Natural killer cell (primary cell): ENCODE results near the gene MAPRE3. TPM values are rescaled to one million over a fixed set of nuclear protein-coding genes. Genes with fewer than 3 reads are reported as not detected.

Experiments used
- ATAC-seq, 3 donors: fragments of 150-1000 bp in 2 of 3; fragments of 200-7000 bp in 1 of 3; cut with Tn5 transposase; 1 replicate in 1 of 3; 2 replicates in 2 of 3; pipeline ENCODE4 v1.10.0; 2021; ENCODE audit warnings: mild to moderate bottlenecking in 2 of 3, moderate library complexity in 2 of 3
- DNase-seq, 2 donors: peaks; one replicate each; pipeline versions ENCODE4 v3.0.0 to v3.0.0-alpha.2; 2013 to 2021; ENCODE audit warnings: mixed read lengths in 1 of 2
- H3K27ac ChIP-seq: one replicate; pipeline ENCODE4 v1.5.1; 2013; ENCODE audit warnings: mild to moderate bottlenecking, low read length
- H3K27me3 ChIP-seq: one replicate; pipeline ENCODE4 v1.6.1; 2013; ENCODE audit warnings: low read length; ENCODE audit not compliant: control insufficient read depth, insufficient read depth
- H3K36me3 ChIP-seq: one replicate; pipeline ENCODE4 v1.6.1; 2013; ENCODE audit warnings: low read length; ENCODE audit not compliant: control insufficient read depth, insufficient read depth
- H3K4me1 ChIP-seq: one replicate; pipeline ENCODE4 v1.6.1; 2013; ENCODE audit warnings: low read length; ENCODE audit not compliant: control insufficient read depth, insufficient read depth
- H3K4me3 ChIP-seq: one replicate; pipeline ENCODE4 v1.5.1; 2013; ENCODE audit warnings: low read length
- H3K9me3 ChIP-seq: one replicate; pipeline ENCODE4 v1.6.1; 2013; ENCODE audit warnings: low read length; ENCODE audit not compliant: control insufficient read depth, insufficient read depth
- H3K27ac Mint-ChIP-seq, 2 donors: one replicate each; pipeline ENCODE4 v1.8.0; 2022; ENCODE audit warnings: mild to moderate bottlenecking in 2 of 2, mixed read lengths in 2 of 2, moderate library complexity in 1 of 2
- H3K27me3 Mint-ChIP-seq, 2 donors: one replicate each; pipeline ENCODE4 v1.8.0; 2022; ENCODE audit warnings: low read depth in 2 of 2, mixed read lengths in 2 of 2
- H3K36me3 Mint-ChIP-seq: one replicate; pipeline ENCODE4 v1.8.0; 2022; ENCODE audit warnings: mixed read lengths
- H3K4me1 Mint-ChIP-seq, 2 donors: one replicate each; pipeline ENCODE4 v1.8.0; 2022; ENCODE audit warnings: mixed read lengths in 2 of 2
- H3K4me3 Mint-ChIP-seq: one replicate; pipeline ENCODE4 v1.8.0; 2022; ENCODE audit warnings: mild to moderate bottlenecking, moderate library complexity, mixed read lengths
- H3K9me3 Mint-ChIP-seq, 2 donors: one replicate each; pipeline ENCODE4 v1.8.0; 2022; ENCODE audit warnings: mixed read lengths in 2 of 2
- CTCF ChIP-seq: fragments of 200-600 bp; IDR thresholded peaks from one replicate; pipeline ENCODE4 v1.8.0; 2022; ENCODE audit warnings: antibody characterized with exemption
- WGBS: methylation state at CpG from one replicate; pipeline ENCODE4 v1.1.7; 2013; ENCODE audit warnings: missing lambda C conversion rate; ENCODE audit not compliant: insufficient coverage; 5-methylcytosine and 5-hydroxymethylcytosine counted together
- intact Hi-C: fragments of 100-400 bp; cut with micrococcal nuclease; formaldehyde crosslinking; loops from one replicate; pipeline ENCODE4 v1.14.2; 2022
- total RNA-seq, 4 donors: library from RNA; stranded (reverse); fragments of 120-200 nt in 1 of 4; gene quantifications; one replicate each; pipeline versions ENCODE4 v1.2.3 to v1.2.4, GENCODE V29; 2013 to 2022

The MAPRE3 gene
- total RNA-seq, 3 donors from 2014 or later (not counting 1 experiment from before 2014, with no cell fraction given), result 3.9 to 5.0 (median 4.2) TPM

- Mint-ChIP-seq H3K9me3 (no peaks in the 10 kb centered on the region), H3K27ac (no peak overlapping the region), H3K4me1 (no peaks in the 10 kb centered on the region), H3K27me3 (peaks cover 9 to 14% of the 10 kb centered on the region in 2 donors), H3K36me3 (no peaks in the 10 kb centered on the region), H3K4me3 (no peak overlapping the region)
- WGBS, result no CpG with 5 or more reads among the region's 2 CpGs
- intact Hi-C loops, result no loop called here
- no peak overlapping the region for H3K27ac ChIP-seq
- H3K9me3 ChIP-seq, result no peaks in the 10 kb centered on the region
- H3K4me1 ChIP-seq, result no peaks in the 10 kb centered on the region
- DNase-seq (no peak), ATAC-seq (no peak)
- H3K27me3 ChIP-seq, result no peaks in the 10 kb centered on the region
- TF ChIP-seq CTCF, result no peak
- no peak overlapping the region for H3K4me3 ChIP-seq
- H3K36me3 ChIP-seq, result no peaks in the 10 kb centered on the region
Measured at GRCh38 chr2:27000995-27001394, 30.6 kb downstream of the MAPRE3 start.

GRCh38 chr2:27001950-27002349 lies 31.5 kb downstream of the MAPRE3 start:
- no peak for ATAC-seq
- intact Hi-C loops, result no loop called here
- H3K4me1 ChIP-seq, result no peaks in the 10 kb centered on the region
- no peak overlapping the region for H3K4me3 ChIP-seq
- Mint-ChIP-seq H3K27me3 (peaks cover 9 to 14% of the 10 kb centered on the region in 2 donors), H3K9me3 (no peaks in the 10 kb centered on the region), H3K4me1 (no peaks in the 10 kb centered on the region), H3K36me3 (no peaks in the 10 kb centered on the region), H3K4me3 (no peak overlapping the region), H3K27ac (no peak overlapping the region)
- no peaks in the 10 kb centered on the region for H3K9me3 ChIP-seq
- TF ChIP-seq CTCF, result no peak
- no peaks in the 10 kb centered on the region for H3K27me3 ChIP-seq
- no peak for DNase-seq
- no peaks in the 10 kb centered on the region for H3K36me3 ChIP-seq
- no peak overlapping the region for H3K27ac ChIP-seq
- WGBS, result 80% methylated on average over 4 of the region's 5 CpGs

GRCh38 chr2:27003007-27003406 lies 32.6 kb downstream of the MAPRE3 start:
- H3K27me3 ChIP-seq, result no peaks in the 10 kb centered on the region
- no peak overlapping the region for H3K27ac ChIP-seq
- H3K9me3 Mint-ChIP-seq, result no peaks in the 10 kb centered on the region
- no peak overlapping the region for H3K4me3 Mint-ChIP-seq
- H3K4me1 Mint-ChIP-seq, result no peaks in the 10 kb centered on the region
- ATAC-seq (no peak), DNase-seq (no peak)
- no peak overlapping the region for H3K4me3 ChIP-seq
- no peaks in the 10 kb centered on the region for H3K36me3 Mint-ChIP-seq
- 83% methylated on average over 4 of the region's 4 CpGs for WGBS
- no peak for TF ChIP-seq CTCF
- H3K27me3 Mint-ChIP-seq, result peaks cover 9 to 11% of the 10 kb centered on the region in 2 donors
- H3K36me3 ChIP-seq, result no peaks in the 10 kb centered on the region
- H3K9me3 ChIP-seq, result no peaks in the 10 kb centered on the region
- H3K4me1 ChIP-seq, result no peaks in the 10 kb centered on the region
- intact Hi-C loops, result no loop called here
- no peak overlapping the region for H3K27ac Mint-ChIP-seq

GRCh38 chr2:27003857-27004256 lies 33.4 kb downstream of the MAPRE3 start:
- Histone ChIP-seq H3K27ac (no peak overlapping the region), H3K4me1 (no peaks in the 10 kb centered on the region), H3K27me3 (no peaks in the 10 kb centered on the region), H3K36me3 (no peaks in the 10 kb centered on the region), H3K4me3 (no peak overlapping the region), H3K9me3 (no peaks in the 10 kb centered on the region)
- Mint-ChIP-seq H3K4me3 (no peak overlapping the region), H3K27me3 (peaks cover 9 to 11% of the 10 kb centered on the region in 2 donors), H3K9me3 (no peaks in the 10 kb centered on the region), H3K36me3 (no peaks in the 10 kb centered on the region), H3K4me1 (no peaks in the 10 kb centered on the region), H3K27ac (no peak overlapping the region)
- WGBS, result 80% methylated on average over 8 of the region's 9 CpGs
- DNase-seq (no peak), ATAC-seq (no peak)
- TF ChIP-seq CTCF, result no peak
- intact Hi-C loops, result no loop called here
